Naive thymus-derived CD4-positive, alpha-beta T cell (primary cell): ENCODE data around the gene DHX16. TPM values are rescaled to one million over a fixed set of nuclear protein-coding genes. Genes with fewer than 3 reads are reported as not detected.
"Not testable (repeated sequence)": the region's sequence is repeated elsewhere in the genome, so short reads cannot be mapped to it uniquely, and the experiment has no call there.

ENCODE experiments used
- ATAC-seq: fragments of 150-1000 bp; cut with Tn5 transposase; 2 replicates; pipeline ENCODE4 v1.10.0; 2021; ENCODE audit warnings: mild to moderate bottlenecking, moderate library complexity
- CTCF ChIA-PET: fragments of 350-600 bp; sonication (Branson Sonifier 250); formaldehyde crosslinking; loops from one replicate; lab custom pipeline; 2021; ENCODE audit warnings: antibody characterized with exemption; lab: Charles Lee
- POLR2A ChIA-PET: fragments of 350-600 bp; sonication (Branson Sonifier 250); formaldehyde crosslinking; loops from one replicate; lab custom pipeline; 2021; ENCODE audit warnings: antibody characterized with exemption, inconsistent platforms; lab: Charles Lee
- DNase-seq, 9 donors: peaks; one replicate each; pipeline versions ENCODE4 v3.0.0 to v3.0.0-alpha.2; 2020 to 2022; ENCODE audit warnings: mixed read lengths in 1 of 9
- H3K27ac ChIP-seq: one replicate; pipeline ENCODE4 v1.7.0; 2013; ENCODE audit warnings: mild to moderate bottlenecking, low read depth, low read length, moderate library complexity
- H3K27me3 ChIP-seq, 2 donors: one replicate each; pipeline ENCODE4 v1.7.0; 2013; ENCODE audit warnings: low read length in 2 of 2, mild to moderate bottlenecking in 2 of 2, moderate library complexity in 2 of 2; ENCODE audit not compliant: control insufficient read depth in 2 of 2, insufficient read depth in 2 of 2
- H3K36me3 ChIP-seq, 3 experiments: 1 replicate in 2 of 3; 2 replicates in 1 of 3; pipeline ENCODE4 v1.7.0; 2013; ENCODE audit warnings: low read length in 3 of 3, mild to moderate bottlenecking in 3 of 3, moderate library complexity in 1 of 3; ENCODE audit not compliant: insufficient read depth in 3 of 3, control insufficient read depth in 2 of 3
- H3K4me1 ChIP-seq, 2 donors: one replicate each; pipeline ENCODE4 v1.7.0; 2013; ENCODE audit warnings: low read length in 2 of 2, mild to moderate bottlenecking in 2 of 2, moderate library complexity in 1 of 2; ENCODE audit not compliant: control insufficient read depth in 2 of 2, insufficient read depth in 2 of 2
- H3K4me3 ChIP-seq: 2 replicates; pipeline ENCODE4 v1.7.0; 2013; ENCODE audit warnings: mild to moderate bottlenecking, low read length
- H3K9me3 ChIP-seq, 3 experiments: 1 replicate in 2 of 3; 2 replicates in 1 of 3; pipeline ENCODE4 v1.7.0; 2013; ENCODE audit warnings: low read length in 3 of 3; ENCODE audit not compliant: control insufficient read depth in 2 of 3
- H3K27ac Mint-ChIP-seq, 9 donors: one replicate each; pipeline ENCODE4 v1.8.0; 2020 to 2022; ENCODE audit warnings: mixed read lengths in 9 of 9, mild to moderate bottlenecking in 8 of 9, moderate library complexity in 5 of 9, inconsistent platforms in 2 of 9
- H3K27me3 Mint-ChIP-seq, 5 donors: one replicate each; pipeline ENCODE4 v1.8.0; 2021 to 2022; ENCODE audit warnings: mixed read lengths in 5 of 5, mild to moderate bottlenecking in 1 of 5
- H3K36me3 Mint-ChIP-seq, 5 donors: one replicate each; pipeline ENCODE4 v1.8.0; 2020 to 2022; ENCODE audit warnings: mixed read lengths in 5 of 5, mild to moderate bottlenecking in 3 of 5, inconsistent platforms in 1 of 5
- H3K4me1 Mint-ChIP-seq, 7 donors: one replicate each; pipeline ENCODE4 v1.8.0; 2020 to 2022; ENCODE audit warnings: mixed read lengths in 7 of 7, mild to moderate bottlenecking in 3 of 7, inconsistent platforms in 1 of 7
- H3K4me3 Mint-ChIP-seq, 10 donors: one replicate each; pipeline ENCODE4 v1.8.0; 2020 to 2022; ENCODE audit warnings: mild to moderate bottlenecking in 10 of 10, mixed read lengths in 10 of 10, moderate library complexity in 6 of 10, inconsistent platforms in 2 of 10
- H3K9me3 Mint-ChIP-seq, 11 donors: one replicate each; pipeline ENCODE4 v1.8.0; 2020 to 2022; ENCODE audit warnings: mixed read lengths in 11 of 11, mild to moderate bottlenecking in 4 of 11, inconsistent platforms in 1 of 11, moderate library complexity in 1 of 11
- intact Hi-C, 2 donors: fragments of 100-400 bp; cut with micrococcal nuclease; formaldehyde crosslinking; loops; one replicate each; pipeline ENCODE4 v1.15.1; 2023
- polyA plus RNA-seq, 2 donors: library from polyadenylated mRNA; unstranded; fragments of 300-500 nt; fragmentation: Illumina TruSeq; gene quantifications; one replicate each; pipeline ENCODE4 v1.2.3, GENCODE V29; 2021
- total RNA-seq, 6 experiments: library from RNA in 5 of 6; stranded (reverse) in 5 of 6; gene quantifications; 1 replicate in 5 of 6; 2 replicates in 1 of 6; pipeline ENCODE4 v1.2.3 and lab custom pipeline; 2021 to 2026

DHX16 gene
- total and polyA plus RNA-seq, 7 experiments from 2014 or later = 14.9 to 51.5 (median 38.3) TPM

- no peak overlapping the region for H3K27ac Mint-ChIP-seq
Observed at GRCh38 chr6:30664994-30665767, 7.6 kb downstream of the DHX16 start.

DNA sequence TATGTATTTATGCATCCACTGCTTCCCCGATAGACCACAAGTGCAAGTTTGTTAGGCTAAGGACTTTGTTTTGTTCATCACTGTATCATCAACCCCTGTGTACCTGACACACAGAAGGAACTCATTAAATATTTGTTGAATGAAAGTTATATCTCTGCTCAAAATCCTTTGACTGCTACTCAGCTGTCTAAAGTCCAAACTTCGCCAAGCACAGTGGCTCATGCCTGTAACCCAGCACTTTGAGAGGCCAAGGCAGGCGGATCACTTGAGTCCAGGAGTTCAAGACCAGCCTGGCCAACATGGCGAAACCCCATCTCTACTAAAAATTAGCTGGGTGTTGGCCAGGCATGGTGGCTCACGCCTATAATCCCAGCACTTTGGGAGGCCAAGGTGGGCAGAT is 14.9 kb downstream of the DHX16 start:
- H3K27me3 Mint-ChIP-seq, H3K4me3 ChIP-seq, H3K27me3 ChIP-seq, DNase-seq, H3K4me1 Mint-ChIP-seq, H3K27ac ChIP-seq, H3K4me3 Mint-ChIP-seq, intact Hi-C loops, H3K9me3 Mint-ChIP-seq, ATAC-seq, H3K4me1 ChIP-seq, H3K9me3 ChIP-seq, POLR2A ChIA-PET: not testable (repeated sequence)
- Mint-ChIP-seq H3K36me3 (peaks cover 26 to 63% (median 44%) of the 10 kb centered on the region in 5 donors), H3K27ac (peak overlapping the region in 4 of 9 donors; percentile 53 to 79 (median 72))
- CTCF ChIA-PET = interaction anchor here (0.7 kb wide), 1 partner anchor 69 kb away, joined by 4 read pairs; no protein-coding TSS in a partner anchor
- peaks cover 19 to 90% (median 61%) of the 10 kb centered on the region in 3 experiments for H3K36me3 ChIP-seq

More at GRCh38 chr6:30664994-30665767, 7.6 kb downstream of the DHX16 start:
- Mint-ChIP-seq H3K27me3 (no peaks in the 10 kb centered on the region), H3K4me3 (no peak overlapping the region), H3K9me3 (no peaks in the 10 kb centered on the region), H3K4me1 (peaks cover 1 to 24% (median 14%) of the 10 kb centered on the region in 7 donors), H3K36me3 (peaks cover 16 to 51% (median 30%) of the 10 kb centered on the region in 5 donors)
- POLR2A ChIA-PET = interaction anchor here (0.8 to 2.1 kb wide), 3 partner anchors 8 to 106 kb away, joined by 4 to 6 read pairs (median 4); partner anchors contain the start of gene DHX16
- intact Hi-C loops = no loop called here
- no peak for DNase-seq
- H3K36me3 ChIP-seq = peaks cover 16 to 81% (median 28%) of the 10 kb centered on the region in 3 experiments
- ATAC-seq = no peak
- H3K4me1 ChIP-seq = no peaks in the 10 kb centered on the region
- H3K4me3 ChIP-seq = no peak overlapping the region
- no peaks in the 10 kb centered on the region for H3K27me3 ChIP-seq
- no peaks in the 10 kb centered on the region for H3K9me3 ChIP-seq
- CTCF ChIA-PET = interaction anchor here (0.5 to 1.9 kb wide), 5 partner anchors 10 to 185 kb away, joined by 3 to 4 read pairs (median 3); no protein-coding TSS in a partner anchor
- no peak overlapping the region for H3K27ac ChIP-seq

GRCh38 chr6:30657454-30657853 is 15.4 kb downstream of the DHX16 start:
- intact Hi-C loops = no loop called here
- Mint-ChIP-seq H3K36me3 (peaks cover 26 to 59% (median 41%) of the 10 kb centered on the region in 5 donors), H3K4me1 (peaks cover 0 to 4% (median 0%) of the 10 kb centered on the region in 7 donors), H3K9me3 (no peaks in the 10 kb centered on the region), H3K27me3 (no peaks in the 10 kb centered on the region), H3K27ac (peak overlapping the region in 6 of 9 donors; percentile 51 to 79 (median 66)), H3K4me3 (no peak overlapping the region)
- no peaks in the 10 kb centered on the region for H3K27me3 ChIP-seq
- H3K4me3 ChIP-seq = no peak overlapping the region
- CTCF ChIA-PET = no interaction called here
- peaks cover 16 to 90% (median 59%) of the 10 kb centered on the region in 3 experiments for H3K36me3 ChIP-seq
- POLR2A ChIA-PET = interaction anchor here (0.5 to 0.6 kb wide), 2 partner anchors 34 to 189 kb away, joined by 3 read pairs; no protein-coding TSS in a partner anchor
- H3K27ac ChIP-seq = peak overlapping the region; percentile 7
- no peak for ATAC-seq
- H3K4me1 ChIP-seq = no peaks in the 10 kb centered on the region
- DNase-seq = no peak
- no peaks in the 10 kb centered on the region for H3K9me3 ChIP-seq

- Mint-ChIP-seq H3K4me1 (peaks cover 0 to 4% (median 0%) of the 10 kb centered on the region in 7 donors), H3K9me3 (no peaks in the 10 kb centered on the region), H3K4me3 (no peak overlapping the region), H3K27ac (peak overlapping the region in 2 of 9 donors; percentile 53 to 77), H3K36me3 (peaks cover 20 to 54% (median 38%) of the 10 kb centered on the region in 5 donors), H3K27me3 (no peaks in the 10 kb centered on the region)
- intact Hi-C loops = no loop called here
- ATAC-seq (peak; percentile 78), DNase-seq (no peak)
- POLR2A ChIA-PET = interaction anchor here (1.0 to 1.6 kb wide), 3 partner anchors 10 to 66 kb away, joined by 3 to 6 read pairs (median 4); no protein-coding TSS in a partner anchor
- H3K4me3 ChIP-seq = no peak overlapping the region
- CTCF ChIA-PET = no interaction called here
- peak overlapping the region; percentile 4 for H3K27ac ChIP-seq
- no peaks in the 10 kb centered on the region for H3K27me3 ChIP-seq
- H3K36me3 ChIP-seq = peaks cover 16 to 90% (median 58%) of the 10 kb centered on the region in 3 experiments
- no peaks in the 10 kb centered on the region for H3K9me3 ChIP-seq
- H3K4me1 ChIP-seq = no peaks in the 10 kb centered on the region
Observed at GRCh38 chr6:30656513-30656912, 16.3 kb downstream of the DHX16 start.

DNA sequence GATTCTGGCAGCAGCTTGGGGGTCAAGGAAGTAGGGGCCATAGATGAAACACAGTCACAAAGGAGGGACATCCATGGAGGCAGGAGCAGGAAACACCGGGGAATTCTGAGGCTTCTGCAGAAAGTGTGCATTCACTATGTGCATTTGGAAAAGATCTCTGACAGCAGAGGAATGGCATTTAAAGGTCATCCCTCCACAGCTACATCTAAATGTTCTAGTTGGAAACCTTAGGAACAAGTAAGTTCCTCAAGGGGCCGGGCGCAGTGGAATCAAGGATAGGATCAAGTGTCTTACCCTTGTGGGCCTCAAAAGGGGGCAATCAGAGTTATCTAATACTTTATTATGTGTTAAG is 17.1 kb downstream of the DHX16 start:
- DNase-seq (no peak), ATAC-seq (no peak)
- Histone ChIP-seq H3K4me1 (no peaks in the 10 kb centered on the region), H3K9me3 (no peaks in the 10 kb centered on the region), H3K27me3 (no peaks in the 10 kb centered on the region), H3K4me3 (no peak overlapping the region), H3K27ac (no peak overlapping the region), H3K36me3 (peaks cover 16 to 93% (median 60%) of the 10 kb centered on the region in 3 experiments)
- Mint-ChIP-seq H3K27me3 (no peaks in the 10 kb centered on the region), H3K9me3 (no peaks in the 10 kb centered on the region), H3K36me3 (peaks cover 18 to 56% (median 41%) of the 10 kb centered on the region in 5 donors), H3K4me1 (peaks cover 0 to 5% (median 0%) of the 10 kb centered on the region in 7 donors), H3K4me3 (no peak overlapping the region), H3K27ac (peak overlapping the region in 6 of 9 donors; percentile 28 to 86 (median 70))
- ChIA-PET POLR2A (interaction anchor here (0.6 to 1.6 kb wide), 4 partner anchors 10 to 67 kb away, joined by 3 to 6 read pairs (median 4); no protein-coding TSS in a partner anchor), CTCF (no interaction called here)
- intact Hi-C loops = no loop called here

DNA sequence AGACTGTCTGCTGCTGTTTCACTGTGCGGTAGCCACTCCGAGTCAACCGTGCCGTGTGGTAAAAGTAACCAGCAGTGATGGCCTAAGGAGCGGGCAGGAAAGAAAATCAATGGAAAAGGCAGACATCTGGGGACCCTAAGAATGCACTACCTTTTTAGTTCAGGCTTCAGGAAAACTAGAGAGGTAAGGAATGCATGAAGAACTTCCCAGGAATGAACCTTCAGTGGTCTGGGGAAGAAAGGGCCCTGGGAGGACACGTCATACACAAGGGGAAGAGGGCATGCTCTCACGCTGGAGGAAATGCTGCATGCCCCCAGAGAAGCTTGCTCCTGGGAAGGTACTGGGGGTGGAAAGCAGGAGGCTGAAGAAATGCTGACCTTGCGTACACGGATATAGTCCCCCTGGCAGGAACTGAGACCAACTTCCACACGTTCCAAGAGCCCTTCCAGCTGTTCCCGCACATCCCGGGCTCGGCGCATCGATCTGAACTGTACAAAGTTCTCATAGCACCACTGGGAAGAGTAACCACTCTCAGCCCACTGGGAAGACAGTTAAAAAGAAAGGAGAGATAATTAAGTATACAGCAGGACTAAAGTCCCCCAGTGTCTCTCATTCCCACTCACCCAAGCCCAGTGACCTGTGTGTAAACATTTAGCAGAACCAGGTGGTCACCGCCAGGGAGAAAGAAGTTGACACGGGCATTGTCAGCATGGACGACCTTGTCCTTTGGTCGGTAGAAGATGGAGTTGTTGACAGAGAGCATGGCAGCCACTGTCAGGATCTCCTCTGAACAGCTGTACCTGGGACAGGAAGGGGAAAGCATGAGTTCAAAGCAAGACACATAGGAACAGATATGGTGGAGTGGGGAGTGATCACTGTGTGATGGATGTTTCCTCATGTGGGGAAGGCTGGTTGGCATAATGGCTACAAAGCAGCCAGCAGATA is 17.7 kb downstream of the DHX16 start:
- Mint-ChIP-seq H3K27me3 (no peaks in the 10 kb centered on the region), H3K36me3 (peaks cover 18 to 53% (median 39%) of the 10 kb centered on the region in 5 donors), H3K27ac (peak overlapping the region in 6 of 9 donors; percentile 28 to 86 (median 70)), H3K9me3 (no peaks in the 10 kb centered on the region), H3K4me1 (peaks cover 0 to 5% (median 0%) of the 10 kb centered on the region in 7 donors), H3K4me3 (no peak overlapping the region)
- ATAC-seq = no peak
- CTCF ChIA-PET = no interaction called here
- H3K36me3 ChIP-seq = peaks cover 16 to 89% (median 58%) of the 10 kb centered on the region in 3 experiments
- POLR2A ChIA-PET = interaction anchor here (0.6 to 1.6 kb wide), 4 partner anchors 9 to 117 kb away, joined by 3 to 6 read pairs (median 4); no protein-coding TSS in a partner anchor
- H3K4me1 ChIP-seq = no peaks in the 10 kb centered on the region
- DNase-seq = no peak
- H3K27ac ChIP-seq = no peak overlapping the region
- no peak overlapping the region for H3K4me3 ChIP-seq
- intact Hi-C loops = no loop called here
- H3K9me3 ChIP-seq = no peaks in the 10 kb centered on the region
- H3K27me3 ChIP-seq = no peaks in the 10 kb centered on the region
